Inferior parietal cortex (tissue), 1 donor: ENCODE results near the gene RNF44.

Experiments used
- DNase-seq: peaks from one replicate; pipeline ENCODE4 v3.0.0-alpha.2; 2016; ENCODE audit errors: extremely low spot score

Gene RNF44

DNA sequence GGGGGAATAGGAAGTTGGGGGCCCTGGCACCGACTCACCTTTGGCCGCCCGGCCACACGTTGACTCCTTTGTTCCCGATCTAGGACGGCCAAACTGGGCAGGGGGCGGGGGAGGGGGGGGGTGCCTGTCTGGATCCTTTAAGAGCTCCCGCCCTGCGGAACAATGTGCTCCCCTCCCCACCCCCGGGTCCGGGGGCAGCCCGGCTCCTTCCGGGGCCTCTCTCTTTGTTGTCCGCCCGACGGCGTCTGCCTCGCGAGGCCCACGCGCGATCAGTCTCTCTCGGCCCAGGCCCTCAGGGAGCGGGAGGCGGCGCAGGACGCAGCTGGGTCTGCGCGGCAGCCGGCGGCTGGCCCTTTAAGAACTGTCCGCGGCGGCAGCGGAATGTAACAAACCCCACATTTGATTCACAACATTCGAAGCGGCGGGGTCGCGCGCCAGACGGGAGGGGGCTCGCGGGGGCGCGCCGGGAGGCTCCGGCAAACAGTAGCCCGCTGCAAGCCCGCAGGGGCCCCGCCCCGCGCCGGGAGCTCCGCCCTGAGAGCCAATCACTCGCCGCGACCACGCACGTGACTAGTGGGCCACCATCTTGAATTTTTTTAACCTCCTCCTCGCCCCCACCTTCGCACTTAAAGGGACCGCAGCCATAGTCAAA lies at the start of gene RNF44:
Gene RNF44 (minus strand): TSS at position 501 of the 652 bp plus-strand sequence. CDS start 4,930 bp downstream, outside the sequence.
- peak; percentile 97 for DNase-seq

DNA sequence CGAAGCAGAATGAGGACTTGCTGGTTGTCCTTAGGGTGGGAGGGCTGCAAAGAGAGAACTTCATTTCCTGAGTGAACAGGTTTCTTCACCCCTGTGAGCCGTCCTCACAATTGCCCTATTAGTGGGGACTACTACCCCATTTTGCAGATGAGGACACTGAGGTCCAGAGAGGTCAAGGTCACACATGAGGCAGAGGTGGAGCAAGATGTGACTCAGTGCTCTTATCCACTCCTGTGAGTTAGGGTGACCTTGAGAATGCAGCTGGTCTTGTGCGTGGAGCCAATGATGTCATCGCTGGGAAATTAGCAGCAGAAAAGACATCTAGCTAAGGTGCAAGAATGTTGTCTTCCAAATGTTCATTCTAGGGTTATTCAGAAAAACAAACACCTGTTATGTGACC lies 45.9 kb upstream of the RNF44 start:
- DNase-seq, result no peak

DNA sequence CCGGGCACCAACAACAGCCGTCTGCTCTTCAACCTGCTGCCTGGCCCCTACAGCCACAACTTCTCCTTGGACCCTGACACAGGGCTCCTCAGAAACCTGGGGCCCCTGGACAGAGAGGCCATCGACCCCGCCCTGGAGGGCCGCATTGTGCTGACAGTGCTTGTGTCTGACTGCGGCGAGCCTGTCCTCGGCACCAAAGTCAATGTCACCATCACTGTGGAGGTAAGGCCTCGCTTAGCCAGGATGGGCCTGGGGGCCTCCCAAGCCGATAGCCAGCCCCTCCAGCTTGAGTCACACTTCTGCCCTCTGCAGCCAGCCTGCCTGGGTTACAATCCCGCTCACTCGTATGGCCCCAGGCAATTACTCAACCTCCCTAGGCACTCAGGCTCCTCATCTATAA lies 44.2 kb upstream of the RNF44 start:
- DNase-seq, result no peak

DNA sequence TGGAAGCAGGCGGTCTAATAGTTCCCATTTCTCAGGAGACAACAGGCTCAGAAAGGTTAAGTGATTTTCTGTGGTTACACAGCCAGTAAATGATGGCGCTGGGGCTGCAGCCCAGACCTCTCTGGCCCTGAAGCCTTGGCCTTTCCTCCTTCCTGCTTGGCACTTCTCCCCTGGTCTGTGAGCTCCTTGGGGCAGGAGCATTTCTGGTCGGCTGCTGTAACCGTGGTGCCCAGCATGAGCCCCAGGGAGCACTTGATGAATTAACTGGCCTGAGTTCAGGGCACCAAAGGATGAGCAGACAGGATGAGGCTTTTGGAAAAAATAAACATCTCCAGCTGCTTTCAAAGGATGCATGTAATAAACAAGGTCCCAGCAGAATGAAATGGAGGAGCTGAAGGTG lies 42.1 kb upstream of the RNF44 start:
- DNase-seq, result no peak

DNA sequence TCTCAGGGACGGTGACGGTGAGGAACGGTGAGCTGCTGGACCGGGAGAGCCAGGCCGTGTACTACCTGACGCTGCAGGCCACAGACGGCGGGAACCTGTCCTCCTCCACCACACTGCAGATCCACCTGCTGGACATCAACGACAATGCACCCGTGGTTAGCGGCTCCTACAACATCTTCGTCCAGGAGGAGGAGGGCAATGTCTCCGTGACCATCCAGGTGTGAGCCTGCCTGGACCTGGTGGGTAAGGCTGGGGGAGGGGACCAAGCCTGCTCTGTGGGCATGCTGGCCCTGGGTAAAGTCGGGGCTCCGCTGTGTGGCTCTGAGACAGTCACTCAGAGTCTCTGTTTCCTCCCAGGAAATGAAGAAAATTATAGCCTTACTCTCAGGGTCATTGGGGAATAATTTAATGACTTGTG lies 41.2 kb upstream of the RNF44 start:
- no peak for DNase-seq

DNA sequence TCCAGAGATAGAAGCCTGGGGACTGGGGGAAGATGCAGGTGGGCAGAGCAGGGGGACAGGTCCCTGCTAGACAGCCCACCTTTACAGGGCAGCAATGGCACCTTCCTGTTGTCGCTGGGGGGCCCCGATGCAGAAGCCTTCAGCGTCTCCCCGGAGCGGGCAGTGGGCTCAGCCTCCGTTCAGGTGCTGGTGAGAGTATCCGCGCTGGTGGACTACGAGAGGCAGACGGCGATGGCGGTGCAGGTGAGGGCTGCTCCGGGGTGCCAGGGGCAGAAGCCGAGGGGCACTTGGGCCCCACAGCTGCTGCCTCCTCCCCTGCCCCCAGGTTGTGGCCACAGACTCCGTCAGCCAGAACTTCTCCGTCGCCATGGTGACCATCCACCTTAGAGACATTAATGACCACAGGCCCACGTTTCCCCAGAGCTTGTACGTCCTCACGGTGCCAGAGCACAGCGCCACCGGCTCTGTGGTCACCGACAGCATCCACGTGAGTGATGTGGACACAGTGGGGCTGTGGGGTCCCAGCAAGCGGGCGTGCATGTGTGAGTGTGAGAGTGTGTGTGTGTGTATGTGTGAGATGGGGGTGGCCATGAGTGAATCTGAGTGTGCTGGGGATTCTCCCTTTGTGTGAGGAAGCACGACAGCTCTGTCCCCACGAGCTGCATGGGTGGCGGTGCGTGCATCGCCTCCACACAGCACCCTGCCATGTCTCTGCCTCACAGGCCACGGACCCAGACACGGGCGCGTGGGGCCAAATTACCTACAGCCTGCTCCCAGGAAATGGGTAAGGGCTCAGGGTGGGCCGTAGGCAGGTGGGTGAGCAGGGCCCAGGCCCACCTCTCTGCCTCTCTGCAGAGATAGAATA lies 40.3 kb upstream of the RNF44 start:
- no peak for DNase-seq

DNA sequence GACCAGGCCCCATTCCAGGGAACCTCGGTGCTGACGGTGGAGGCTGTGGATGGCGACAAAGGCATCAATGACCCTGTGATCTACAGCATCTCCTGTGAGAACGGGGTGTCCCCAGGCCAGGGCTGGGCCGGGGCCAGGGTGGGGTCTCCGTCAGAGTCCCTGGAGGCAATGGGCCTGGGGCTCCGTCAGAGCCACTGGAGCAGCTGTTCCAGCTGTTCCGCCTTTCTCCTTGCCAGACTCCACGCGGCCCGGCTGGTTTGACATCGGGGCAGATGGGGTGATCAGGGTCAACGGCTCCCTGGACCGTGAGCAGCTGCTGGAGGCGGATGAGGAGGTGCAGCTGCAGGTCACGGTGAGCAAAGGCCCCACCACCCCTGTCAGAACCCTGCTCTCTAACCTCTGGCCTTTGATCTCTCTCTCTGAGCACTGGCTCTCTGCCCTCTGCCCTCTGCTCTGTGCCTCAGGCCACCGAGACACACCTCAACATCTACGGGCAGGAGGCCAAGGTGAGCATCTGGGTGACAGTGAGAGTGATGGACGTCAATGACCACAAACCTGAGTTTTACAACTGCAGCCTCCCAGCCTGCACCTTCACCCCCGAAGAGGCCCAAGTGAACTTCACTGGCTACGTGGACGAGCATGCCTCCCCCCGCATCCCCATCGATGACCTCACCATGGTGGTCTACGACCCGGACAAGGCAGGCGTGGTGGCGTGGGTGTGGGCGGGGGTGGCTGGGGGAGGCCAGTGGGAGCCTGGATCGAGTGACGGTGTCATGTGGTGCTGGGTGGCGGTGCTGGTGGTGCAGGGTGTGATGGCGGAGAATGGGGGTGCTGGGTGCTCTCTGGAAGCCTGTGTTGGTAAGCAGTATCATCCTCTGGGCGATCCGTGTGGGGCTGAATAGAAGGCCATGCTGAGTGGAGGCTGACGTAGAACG lies 38.6 kb upstream of the RNF44 start:
- DNase-seq, result no peak

DNA sequence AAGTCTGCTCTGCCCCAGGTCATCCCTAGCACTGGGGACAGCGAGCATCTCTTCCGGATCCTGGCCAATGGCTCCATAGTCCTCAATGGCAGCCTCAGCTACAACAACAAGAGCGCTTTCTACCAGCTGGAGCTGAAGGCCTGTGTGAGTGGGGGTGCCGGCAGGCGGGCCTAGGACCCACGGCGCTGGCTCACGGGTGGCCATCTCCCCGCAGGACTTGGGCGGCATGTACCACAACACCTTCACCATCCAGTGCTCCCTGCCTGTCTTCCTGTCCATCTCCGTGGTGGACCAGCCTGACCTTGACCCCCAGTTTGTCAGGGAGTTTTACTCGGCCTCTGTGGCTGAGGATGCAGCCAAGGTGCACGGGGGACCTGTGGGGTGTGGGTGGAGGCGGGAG lies 37.9 kb upstream of the RNF44 start:
- no peak for DNase-seq

DNA sequence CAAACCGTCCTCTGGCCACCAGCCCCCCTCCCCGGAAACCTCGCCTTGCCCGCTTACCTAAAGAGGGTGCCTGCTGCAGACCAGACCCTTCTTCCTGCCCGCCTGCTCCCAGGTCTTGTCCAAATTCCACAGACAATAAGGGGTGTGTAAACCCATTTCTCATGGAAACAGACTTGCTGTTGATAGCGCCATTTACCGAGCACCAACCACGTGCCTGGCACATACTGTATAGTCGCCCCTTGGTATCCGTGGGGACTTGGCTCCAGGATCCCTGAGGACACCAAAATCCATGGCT lies 37.0 kb upstream of the RNF44 start:
- no peak for DNase-seq

DNA sequence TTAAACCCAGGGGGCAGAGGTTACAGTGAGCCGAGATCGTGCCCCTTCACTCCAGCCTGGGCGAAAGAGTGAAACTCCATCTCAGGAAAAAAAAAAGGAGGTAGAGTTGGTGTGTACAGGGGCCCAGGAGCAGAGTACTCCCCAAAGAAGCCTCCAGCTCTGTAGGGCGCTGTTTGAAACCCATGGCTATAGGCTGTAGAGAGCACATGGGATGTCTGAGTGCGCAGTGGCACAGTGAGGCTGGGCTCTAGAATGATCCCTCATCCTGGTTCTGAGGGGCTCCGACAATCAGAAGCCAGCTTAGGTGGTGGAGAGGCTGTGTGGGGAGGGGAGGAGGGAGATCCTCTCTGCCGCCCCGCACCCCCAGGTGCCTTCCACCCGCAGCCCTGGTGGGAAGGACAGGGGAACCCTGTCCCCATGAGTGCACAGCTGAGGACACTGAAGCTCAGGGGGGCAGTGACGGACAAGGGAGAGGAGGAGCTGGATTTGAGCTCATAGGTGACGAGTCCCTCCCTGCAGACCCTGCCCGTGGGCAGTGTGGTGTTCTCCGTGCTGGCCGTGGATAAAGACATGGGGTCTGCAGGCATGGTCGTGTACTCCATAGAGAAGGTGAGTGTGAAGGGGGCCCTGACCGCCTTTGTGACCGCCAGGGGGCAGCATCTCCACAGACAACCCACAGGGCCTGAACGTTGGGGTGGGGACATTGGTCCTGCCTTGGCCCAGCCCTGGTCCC lies 36.5 kb upstream of the RNF44 start:
- DNase-seq, result peak; percentile 77

DNA sequence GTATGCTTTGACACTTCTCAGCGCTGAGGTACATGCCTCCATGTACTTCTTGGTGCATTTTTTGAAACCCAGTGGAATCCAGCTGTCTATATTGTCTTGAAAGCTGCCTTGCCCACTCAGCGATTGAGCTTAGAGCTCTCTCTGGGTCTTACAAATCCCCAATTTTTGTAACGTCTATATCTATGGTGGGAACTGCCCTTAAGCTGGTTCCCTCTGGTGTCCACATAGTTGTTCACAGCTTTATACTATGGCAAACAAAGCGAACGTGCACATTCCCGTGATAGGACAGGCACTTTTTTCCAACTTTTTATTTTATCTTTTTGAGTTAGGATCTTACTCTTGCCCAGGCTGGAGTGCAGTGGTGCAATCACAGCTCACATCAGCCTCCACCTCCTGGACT lies 32.8 kb upstream of the RNF44 start:
- DNase-seq, result no peak

DNA sequence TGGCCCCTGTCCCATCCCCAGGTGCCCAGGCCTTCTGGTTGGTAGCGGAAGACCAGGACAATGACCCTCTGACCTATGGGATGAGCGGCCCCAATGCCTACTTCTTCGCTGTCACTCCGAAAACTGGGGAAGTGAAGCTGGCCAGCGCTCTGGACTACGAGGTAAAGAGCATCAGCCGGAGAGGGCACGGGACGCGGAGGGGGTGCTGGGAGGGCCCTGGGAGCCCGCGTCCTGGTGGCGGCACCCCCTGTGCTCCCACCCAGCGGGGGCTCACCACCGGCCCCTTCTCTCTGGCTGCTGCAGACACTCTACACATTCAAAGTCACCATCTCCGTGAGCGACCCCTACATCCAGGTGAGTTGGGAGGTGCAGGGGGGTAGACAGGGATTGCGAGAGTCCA lies 31.5 kb upstream of the RNF44 start:
- DNase-seq, result no peak

DNA sequence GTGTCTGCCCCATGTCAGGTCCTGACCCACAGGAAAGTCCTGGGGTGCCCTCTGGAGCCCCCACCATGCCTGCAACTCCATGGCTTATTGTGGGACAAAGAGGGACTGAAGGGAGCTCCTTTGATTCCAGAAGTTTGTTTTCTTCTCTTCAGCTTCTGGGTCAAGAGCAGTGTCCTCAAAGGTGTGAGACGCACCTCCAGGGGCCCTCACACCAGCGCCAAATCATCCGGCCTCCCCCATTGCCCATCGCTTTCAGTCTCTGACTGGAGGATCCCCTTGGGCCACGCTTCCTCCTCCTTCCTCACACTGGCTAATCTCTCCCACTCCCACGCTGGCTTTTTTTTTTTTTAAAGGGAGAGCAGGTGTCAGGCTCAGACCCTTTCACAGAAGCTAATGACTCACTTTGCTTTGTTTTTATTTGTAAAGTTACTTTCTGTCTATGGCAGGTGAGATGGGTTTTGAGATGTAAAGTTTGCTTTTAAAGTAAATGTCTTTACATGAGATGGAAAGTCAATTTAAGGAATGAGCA lies 28.6 kb upstream of the RNF44 start:
- no peak for DNase-seq

DNA sequence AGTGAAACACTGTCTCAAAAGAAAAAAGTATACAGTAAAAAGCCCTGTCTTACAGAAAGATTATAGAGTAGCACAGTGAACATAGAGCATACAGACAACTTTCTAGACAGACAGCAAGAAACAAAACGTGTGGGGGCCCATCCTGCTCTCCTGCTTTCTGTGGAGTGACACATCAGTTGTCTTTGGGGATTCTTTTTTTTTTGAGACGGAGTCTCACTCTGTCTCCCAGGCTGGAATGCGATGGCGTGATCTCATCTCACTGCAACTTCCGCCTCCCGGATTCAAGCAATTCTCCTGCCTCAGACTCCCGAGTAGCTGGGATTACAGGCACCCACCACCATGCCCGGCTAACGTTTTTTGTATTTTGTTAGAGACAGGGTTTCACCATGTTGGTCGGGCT lies 26.8 kb upstream of the RNF44 start:
- no peak for DNase-seq

DNA sequence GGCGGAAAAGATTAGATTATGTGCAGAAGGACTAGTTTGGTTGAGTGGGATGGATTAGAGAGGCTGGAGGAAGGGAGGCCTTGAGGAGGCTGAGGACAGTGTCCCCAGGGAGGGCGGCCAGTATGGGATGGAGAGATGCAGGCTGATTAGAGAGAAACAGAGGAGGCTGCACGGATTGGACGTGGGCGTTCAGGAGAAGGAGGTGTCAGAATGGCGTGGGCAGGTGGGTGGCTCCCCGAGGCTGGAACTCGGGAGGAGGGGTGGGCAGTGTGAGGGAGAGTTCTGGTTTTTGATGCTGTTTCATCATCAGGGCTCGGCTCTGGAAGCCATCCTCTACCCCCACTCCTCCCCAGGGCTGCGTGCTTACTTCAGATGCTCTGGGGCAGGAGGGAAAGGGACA lies 25.0 kb upstream of the RNF44 start:
- DNase-seq, result no peak

DNA sequence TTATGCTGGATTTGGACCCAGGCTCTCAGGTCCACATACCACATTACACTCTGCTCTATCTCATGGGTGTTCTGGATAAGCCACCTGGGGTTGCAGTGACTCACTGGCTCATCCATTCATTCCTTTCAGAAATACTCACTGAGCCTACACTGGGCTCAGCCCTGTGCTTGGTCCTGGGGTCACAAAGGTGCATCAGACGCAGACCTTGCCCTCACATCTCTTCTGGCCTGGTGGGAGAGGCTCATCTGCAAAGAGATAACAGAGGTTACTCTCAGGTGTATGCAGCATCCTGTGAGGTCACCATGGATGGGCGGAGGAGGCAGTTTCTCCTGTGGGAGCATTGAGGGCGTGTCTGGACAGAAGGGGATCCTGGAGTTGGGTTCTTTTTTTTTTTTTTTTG lies 24.1 kb upstream of the RNF44 start:
- DNase-seq, result no peak

DNA sequence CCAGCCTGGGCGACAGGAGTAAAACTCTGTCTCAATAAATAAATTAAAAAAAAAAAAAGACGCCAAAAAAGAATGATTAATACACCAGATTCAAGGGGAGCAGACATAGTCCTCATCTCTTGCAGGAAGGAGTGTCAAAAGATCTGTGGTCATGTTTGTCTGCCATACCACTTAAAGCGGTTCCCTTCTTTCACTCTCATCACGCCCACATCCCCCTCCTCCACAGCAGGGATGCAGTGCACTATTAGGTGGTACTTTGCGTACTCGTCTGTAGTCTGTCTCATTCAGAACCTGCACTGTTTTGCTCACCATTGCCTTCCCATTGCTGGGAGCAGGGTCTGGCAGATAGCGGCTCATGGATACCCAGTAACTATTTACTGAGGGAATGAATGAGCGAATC lies 23.2 kb upstream of the RNF44 start:
- no peak for DNase-seq

DNA sequence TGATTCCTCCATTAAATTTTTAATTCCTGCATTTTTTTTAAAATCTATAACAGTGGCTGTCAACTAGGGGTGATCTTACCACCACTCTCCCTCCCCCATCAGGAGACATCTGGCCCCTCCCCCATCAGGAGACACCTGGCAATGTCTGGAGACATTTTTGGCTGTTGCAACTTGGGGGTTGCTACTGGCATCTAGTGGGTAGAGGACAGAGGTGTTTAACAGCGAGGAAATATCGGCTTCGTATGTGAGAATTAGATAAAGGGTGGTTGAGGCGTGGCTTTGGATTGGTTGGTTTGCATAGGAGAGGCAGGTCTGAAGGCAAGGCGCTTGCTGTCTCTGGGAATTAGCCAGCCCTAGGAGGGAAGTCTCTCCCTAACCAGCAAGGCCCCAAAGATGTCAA lies 22.5 kb upstream of the RNF44 start:
- no peak for DNase-seq

DNA sequence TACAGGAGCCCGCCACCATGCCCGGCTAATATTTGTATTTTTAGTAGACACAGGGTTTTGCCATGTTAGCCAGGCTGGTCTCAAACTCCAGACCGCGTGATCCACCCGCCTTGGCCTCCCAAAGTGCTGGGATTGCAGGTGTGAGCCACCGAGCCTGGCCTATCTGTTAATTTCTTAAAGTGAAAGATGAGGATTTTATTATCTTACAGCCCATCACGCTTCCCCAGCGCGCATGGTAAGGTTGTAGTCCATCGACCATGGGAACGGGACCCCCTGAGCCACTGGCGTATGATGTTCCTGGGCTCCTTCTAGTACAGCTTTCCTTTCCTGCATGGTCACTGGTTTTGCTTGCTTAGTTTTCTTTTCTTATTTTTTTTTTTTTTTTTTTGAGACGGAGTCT lies 20.6 kb upstream of the RNF44 start:
- DNase-seq, result no peak

DNA sequence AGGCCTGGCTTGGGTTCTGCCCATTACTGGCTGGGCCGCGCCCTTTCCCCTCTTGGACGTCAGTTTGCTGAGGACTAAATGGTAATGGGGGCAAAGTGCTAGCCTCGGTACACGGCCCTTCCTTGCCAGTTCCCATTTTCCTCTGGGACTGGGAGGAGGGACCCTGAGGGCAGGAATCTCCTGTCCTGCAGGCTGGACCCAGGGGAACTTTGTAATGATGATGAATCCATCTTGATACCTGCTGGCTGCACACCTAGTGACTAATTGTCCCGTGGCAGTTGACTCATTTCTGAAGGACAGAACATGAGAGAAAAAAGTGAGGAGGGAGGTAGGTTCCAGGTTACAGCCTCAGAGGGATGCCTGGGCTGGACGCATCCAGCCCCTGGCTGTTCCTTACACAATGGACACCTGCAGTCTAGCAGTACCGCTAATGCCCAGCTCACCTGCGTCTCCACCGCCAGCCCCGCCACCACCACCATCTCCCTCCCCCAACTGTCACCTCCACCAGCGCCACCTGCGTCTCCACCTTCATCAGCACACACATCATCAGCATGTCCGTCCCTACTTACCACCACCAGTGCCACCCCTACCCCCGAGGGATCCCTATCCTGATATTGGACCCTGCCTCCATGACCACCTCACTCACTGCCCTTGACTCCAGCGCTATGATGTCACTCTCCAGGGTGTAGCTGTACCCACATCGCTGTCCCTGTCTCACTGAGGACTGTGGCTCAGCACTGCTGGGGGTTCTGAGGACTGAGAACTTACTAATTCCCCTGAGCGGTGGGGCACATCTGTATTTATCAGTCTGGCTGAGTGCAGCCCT lies 16.3 kb upstream of the RNF44 start:
- no peak for DNase-seq
